ENCODE data around the gene LTBP1. TPM values are rescaled to one million over a fixed set of nuclear protein-coding genes. Genes with fewer than 3 reads are reported as not detected.
"Not testable (repeated sequence)": the region's sequence is repeated elsewhere in the genome, so short reads cannot be mapped to it uniquely, and the experiment has no call there.

Gene LTBP1
- total RNA-seq, 6 experiments from 2014 or later = 260 to 409 (median 335) TPM

DNA sequence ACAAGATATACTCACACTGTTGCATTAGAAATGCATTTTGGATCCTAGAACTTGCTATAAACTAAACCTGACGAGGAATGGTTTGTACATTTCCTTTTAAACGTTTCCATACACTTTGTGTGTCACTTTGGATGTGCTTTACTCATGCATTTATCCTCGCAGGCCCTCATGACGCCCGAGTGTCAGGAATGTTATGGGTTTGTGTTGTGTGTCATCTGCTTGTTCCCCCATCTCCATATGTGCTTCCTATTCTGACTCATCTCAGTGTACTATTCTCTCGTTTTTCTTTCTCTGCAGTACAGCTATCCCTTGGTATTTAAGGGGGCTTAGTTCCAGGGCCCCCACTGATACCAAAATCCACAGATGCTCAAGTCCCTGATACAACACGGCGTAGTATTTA lies 408.2 kb downstream of the LTBP1 start:
- H3K27ac Mint-ChIP-seq = peak overlapping the region; percentile 96
- H3K9me3 Mint-ChIP-seq = peaks cover 21% of the 10 kb centered on the region
- peak; percentile 93 for DNase-seq
- H3K4me3 Mint-ChIP-seq = peak overlapping the region; percentile 73
- TF ChIP-seq, protein P1, sequence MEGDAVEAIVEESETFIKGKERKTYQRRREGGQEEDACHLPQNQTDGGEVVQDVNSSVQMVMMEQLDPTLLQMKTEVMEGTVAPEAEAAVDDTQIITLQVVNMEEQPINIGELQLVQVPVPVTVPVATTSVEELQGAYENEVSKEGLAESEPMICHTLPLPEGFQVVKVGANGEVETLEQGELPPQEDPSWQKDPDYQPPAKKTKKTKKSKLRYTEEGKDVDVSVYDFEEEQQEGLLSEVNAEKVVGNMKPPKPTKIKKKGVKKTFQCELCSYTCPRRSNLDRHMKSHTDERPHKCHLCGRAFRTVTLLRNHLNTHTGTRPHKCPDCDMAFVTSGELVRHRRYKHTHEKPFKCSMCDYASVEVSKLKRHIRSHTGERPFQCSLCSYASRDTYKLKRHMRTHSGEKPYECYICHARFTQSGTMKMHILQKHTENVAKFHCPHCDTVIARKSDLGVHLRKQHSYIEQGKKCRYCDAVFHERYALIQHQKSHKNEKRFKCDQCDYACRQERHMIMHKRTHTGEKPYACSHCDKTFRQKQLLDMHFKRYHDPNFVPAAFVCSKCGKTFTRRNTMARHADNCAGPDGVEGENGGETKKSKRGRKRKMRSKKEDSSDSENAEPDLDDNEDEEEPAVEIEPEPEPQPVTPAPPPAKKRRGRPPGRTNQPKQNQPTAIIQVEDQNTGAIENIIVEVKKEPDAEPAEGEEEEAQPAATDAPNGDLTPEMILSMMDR (IDR thresholded peaks at IDR 0.05) = no peak
- peaks cover 3% of the 10 kb centered on the region for H3K27me3 Mint-ChIP-seq (ENCODE audit: insufficient read depth)
- H3K36me3 Mint-ChIP-seq (ENCODE audit: low read depth) = peaks cover 68% of the 10 kb centered on the region
- peaks cover 27% of the 10 kb centered on the region for H3K4me1 Mint-ChIP-seq (ENCODE audit: low read depth)

DNA sequence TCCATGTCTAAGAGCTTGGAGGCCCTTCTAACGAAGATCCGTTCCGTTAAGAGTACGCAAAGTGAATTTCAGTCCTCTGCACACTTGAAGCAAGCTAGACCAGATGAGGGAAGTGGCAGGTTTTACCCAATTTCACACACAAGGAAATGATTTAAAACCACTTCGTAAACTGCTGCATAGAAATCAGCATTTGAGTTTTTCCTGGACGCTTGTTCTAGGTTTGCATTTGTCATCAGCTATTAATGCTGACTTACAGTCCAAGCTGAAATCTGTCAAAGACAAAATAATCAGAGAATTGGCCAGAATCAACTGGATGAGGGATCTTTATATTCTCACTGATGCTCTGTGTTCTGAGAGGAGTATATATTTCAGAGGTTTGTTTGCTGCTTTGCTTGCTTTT lies 412.1 kb downstream of the LTBP1 start:
- TF ChIP-seq, protein P1 (IDR thresholded peaks at IDR 0.05) = no peak

GRCh38 chr2:33363325-33364298 lies 416.9 kb downstream of the LTBP1 start:
- H3K4me1 Mint-ChIP-seq (ENCODE audit: low read depth) = peaks cover 38% of the 10 kb centered on the region
- peak overlapping the region; percentile 63 for H3K4me3 Mint-ChIP-seq
- H3K27me3 Mint-ChIP-seq (ENCODE audit: insufficient read depth) = peaks cover 5% of the 10 kb centered on the region
- no peaks in the 10 kb centered on the region for H3K9me3 Mint-ChIP-seq
- H3K27ac Mint-ChIP-seq = peak overlapping the region; percentile 90
- peaks cover 83% of the 10 kb centered on the region for H3K36me3 Mint-ChIP-seq (ENCODE audit: low read depth)
- peak; percentile 58 for DNase-seq
- TF ChIP-seq, protein P1 (IDR thresholded peaks at IDR 0.05) = no peak

More for the DNA sequence above, 412.1 kb downstream of the LTBP1 start:
- Mint-ChIP-seq H3K4me1 (ENCODE audit: low read depth) (peaks cover 38% of the 10 kb centered on the region), H3K27ac (no peak overlapping the region), H3K9me3 (peaks cover 21% of the 10 kb centered on the region), H3K27me3 (ENCODE audit: insufficient read depth) (peaks cover 3% of the 10 kb centered on the region), H3K4me3 (no peak overlapping the region), H3K36me3 (ENCODE audit: low read depth) (peaks cover 81% of the 10 kb centered on the region)
- DNase-seq = no peak

- TF ChIP-seq, protein P1 (IDR thresholded peaks at IDR 0.05) = no peak
- H3K36me3 Mint-ChIP-seq (ENCODE audit: low read depth) = peaks cover 71% of the 10 kb centered on the region
- peak overlapping the region; percentile 90; the same call in 1 of the 2 replicates for H3K27ac Mint-ChIP-seq
- peaks cover 38% of the 10 kb centered on the region for H3K4me1 Mint-ChIP-seq (ENCODE audit: low read depth)
- no peak overlapping the region for H3K4me3 Mint-ChIP-seq
- no peak for DNase-seq
- no peaks in the 10 kb centered on the region for H3K9me3 Mint-ChIP-seq
- peaks cover 5% of the 10 kb centered on the region for H3K27me3 Mint-ChIP-seq (ENCODE audit: insufficient read depth)
Measured at GRCh38 chr2:33365264-33365970, 418.7 kb downstream of the LTBP1 start.

GRCh38 chr2:33366473-33366872 lies 419.7 kb downstream of the LTBP1 start:
- TF ChIP-seq, protein P1 (IDR thresholded peaks at IDR 0.05) = no peak

GRCh38 chr2:33368524-33368923 lies 421.8 kb downstream of the LTBP1 start:
- H3K9me3 Mint-ChIP-seq; H3K4me3 Mint-ChIP-seq; H3K27ac Mint-ChIP-seq; DNase-seq; H3K27me3 Mint-ChIP-seq (ENCODE audit: insufficient read depth): not testable (repeated sequence)
- H3K36me3 Mint-ChIP-seq (ENCODE audit: low read depth) = peaks cover 46% of the 10 kb centered on the region
- H3K4me1 Mint-ChIP-seq (ENCODE audit: low read depth) = peaks cover 32% of the 10 kb centered on the region

More at GRCh38 chr2:33366473-33366872, 419.7 kb downstream of the LTBP1 start:
- Mint-ChIP-seq H3K36me3 (ENCODE audit: low read depth) (peaks cover 62% of the 10 kb centered on the region), H3K4me3 (peak overlapping the region; percentile 20; the same call in 1 of the 2 replicates), H3K4me1 (ENCODE audit: low read depth) (peaks cover 38% of the 10 kb centered on the region), H3K27ac (peak overlapping the region; percentile 2), H3K27me3 (ENCODE audit: insufficient read depth) (peaks cover 5% of the 10 kb centered on the region), H3K9me3 (no peaks in the 10 kb centered on the region)
- DNase-seq = no peak

Data from HFFc6 (cell line).